Measurements from ENCODE around the gene GARIN5A. TPM values are rescaled to one million over a fixed set of nuclear protein-coding genes. Genes with fewer than 3 reads are reported as not detected.

Gene GARIN5A
- total RNA-seq, 1 donor from 2014 or later = not detected

GRCh38 chr19:50518091-50519005 is 41.7 kb upstream of the GARIN5A start:
- H3K4me1 ChIP-seq = no peaks in the 10 kb centered on the region
- no peaks in the 10 kb centered on the region for H3K36me3 ChIP-seq
- H3K4me3 ChIP-seq = no peak overlapping the region
- H3K9me3 ChIP-seq = no peaks in the 10 kb centered on the region
- intact Hi-C loops (cut with DNase I) = no loop called here
- no peak overlapping the region for H3K27ac ChIP-seq
- no peaks in the 10 kb centered on the region for H3K27me3 ChIP-seq
- TF ChIP-seq POLR2AphosphoS5 (IDR thresholded peaks at IDR 0.05; ENCODE audit: insufficient read depth in 1 of 2, low read depth in 1 of 2) (no peak), POLR2A (IDR thresholded peaks at IDR 0.05) (no peak)
- no peak for DNase-seq (ENCODE audit: extremely low spot score in 2 of 2)

GRCh38 chr19:50517704-50518075 is 41.0 kb upstream of the GARIN5A start:
- intact Hi-C loops (cut with DNase I) = no loop called here
- no peak for DNase-seq (ENCODE audit: extremely low spot score in 2 of 2)

GRCh38 chr19:50516964-50517703 is 40.5 kb upstream of the GARIN5A start:
- Histone ChIP-seq H3K27ac (no peak overlapping the region), H3K36me3 (no peaks in the 10 kb centered on the region), H3K27me3 (no peaks in the 10 kb centered on the region), H3K9me3 (no peaks in the 10 kb centered on the region), H3K4me1 (no peaks in the 10 kb centered on the region), H3K4me3 (no peak overlapping the region)
- intact Hi-C loops (cut with DNase I) = no loop called here
- TF ChIP-seq, protein P1, sequence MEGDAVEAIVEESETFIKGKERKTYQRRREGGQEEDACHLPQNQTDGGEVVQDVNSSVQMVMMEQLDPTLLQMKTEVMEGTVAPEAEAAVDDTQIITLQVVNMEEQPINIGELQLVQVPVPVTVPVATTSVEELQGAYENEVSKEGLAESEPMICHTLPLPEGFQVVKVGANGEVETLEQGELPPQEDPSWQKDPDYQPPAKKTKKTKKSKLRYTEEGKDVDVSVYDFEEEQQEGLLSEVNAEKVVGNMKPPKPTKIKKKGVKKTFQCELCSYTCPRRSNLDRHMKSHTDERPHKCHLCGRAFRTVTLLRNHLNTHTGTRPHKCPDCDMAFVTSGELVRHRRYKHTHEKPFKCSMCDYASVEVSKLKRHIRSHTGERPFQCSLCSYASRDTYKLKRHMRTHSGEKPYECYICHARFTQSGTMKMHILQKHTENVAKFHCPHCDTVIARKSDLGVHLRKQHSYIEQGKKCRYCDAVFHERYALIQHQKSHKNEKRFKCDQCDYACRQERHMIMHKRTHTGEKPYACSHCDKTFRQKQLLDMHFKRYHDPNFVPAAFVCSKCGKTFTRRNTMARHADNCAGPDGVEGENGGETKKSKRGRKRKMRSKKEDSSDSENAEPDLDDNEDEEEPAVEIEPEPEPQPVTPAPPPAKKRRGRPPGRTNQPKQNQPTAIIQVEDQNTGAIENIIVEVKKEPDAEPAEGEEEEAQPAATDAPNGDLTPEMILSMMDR (IDR thresholded peaks at IDR 0.05) = no peak
- no peak for TF ChIP-seq POLR2A (IDR thresholded peaks at IDR 0.05)
- TF ChIP-seq POLR2AphosphoS5 (IDR thresholded peaks at IDR 0.05; ENCODE audit: insufficient read depth in 1 of 2, low read depth in 1 of 2) = no peak
- DNase-seq (ENCODE audit: extremely low spot score in 2 of 2) = no peak

More at GRCh38 chr19:50517704-50518075, 41.0 kb upstream of the GARIN5A start:
- TF ChIP-seq, protein P1 (IDR thresholded peaks at IDR 0.05) = no peak
- TF ChIP-seq POLR2A (IDR thresholded peaks at IDR 0.05) = no peak
- TF ChIP-seq POLR2AphosphoS5 (IDR thresholded peaks at IDR 0.05; ENCODE audit: insufficient read depth in 1 of 2, low read depth in 1 of 2) = no peak
- H3K27me3 ChIP-seq = no peaks in the 10 kb centered on the region
- H3K9me3 ChIP-seq = no peaks in the 10 kb centered on the region
- H3K4me3 ChIP-seq = no peak overlapping the region
- H3K4me1 ChIP-seq = no peaks in the 10 kb centered on the region
- no peak overlapping the region for H3K27ac ChIP-seq
- no peaks in the 10 kb centered on the region for H3K36me3 ChIP-seq

DNA sequence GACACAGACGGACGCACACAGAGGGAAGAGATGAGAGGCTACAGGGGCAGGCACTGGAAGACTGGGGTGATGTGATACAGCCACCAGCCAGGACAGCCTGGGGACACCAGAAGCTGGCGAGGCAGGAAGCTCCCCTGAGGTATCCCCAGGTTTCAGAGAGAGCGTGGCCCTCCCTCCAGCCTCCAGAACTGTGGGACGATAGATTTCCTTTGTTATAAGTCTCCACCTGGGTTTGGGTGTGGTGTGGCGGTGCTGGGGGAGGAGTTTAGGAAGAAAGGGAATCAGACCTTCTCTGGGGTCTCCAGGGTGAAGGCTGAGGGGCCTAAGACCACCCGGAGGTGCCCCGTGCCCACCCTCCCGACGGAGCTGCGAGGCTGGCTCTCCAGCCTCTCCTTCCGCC is 39.8 kb upstream of the GARIN5A start:
- no peak for DNase-seq (ENCODE audit: extremely low spot score in 2 of 2)
- TF ChIP-seq POLR2AphosphoS5 (IDR thresholded peaks at IDR 0.05; ENCODE audit: insufficient read depth in 1 of 2, low read depth in 1 of 2) = no peak
- no peak for TF ChIP-seq POLR2A (IDR thresholded peaks at IDR 0.05)
- TF ChIP-seq, protein P1 (IDR thresholded peaks at IDR 0.05) = no peak
- intact Hi-C loops (cut with DNase I) = no loop called here
- Histone ChIP-seq H3K9me3 (no peaks in the 10 kb centered on the region), H3K4me3 (no peak overlapping the region), H3K27ac (no peak overlapping the region), H3K27me3 (no peaks in the 10 kb centered on the region), H3K36me3 (no peaks in the 10 kb centered on the region), H3K4me1 (no peaks in the 10 kb centered on the region)

- Histone ChIP-seq H3K4me3 (no peak overlapping the region), H3K27me3 (no peaks in the 10 kb centered on the region), H3K27ac (no peak overlapping the region), H3K4me1 (peaks cover 6% of the 10 kb centered on the region), H3K9me3 (no peaks in the 10 kb centered on the region), H3K36me3 (no peaks in the 10 kb centered on the region)
- no peak for DNase-seq (ENCODE audit: extremely low spot score in 2 of 2)
- intact Hi-C loops (cut with DNase I) = no loop called here
- TF ChIP-seq POLR2A (IDR thresholded peaks at IDR 0.05) = no peak
- TF ChIP-seq, protein P1 (IDR thresholded peaks at IDR 0.05) = no peak
- no peak for TF ChIP-seq POLR2AphosphoS5 (IDR thresholded peaks at IDR 0.05; ENCODE audit: insufficient read depth in 1 of 2, low read depth in 1 of 2)
Measured at GRCh38 chr19:50515168-50515561, 38.5 kb upstream of the GARIN5A start.
